Heart left ventricle (tissue), 13 donors: ENCODE data around the gene PDE7B.

Experiments used
- CTCF ChIP-seq, 12 donors: fragments of 200-600 bp; sonication (generic) in 4 of 12; IDR thresholded peaks; one replicate each; pipeline versions ENCODE4 v1.5.0 to v1.8.0; 2018 to 2022; ENCODE audit warnings: antibody characterized with exemption in 12 of 12, mild to moderate bottlenecking in 5 of 12
- POLR2A ChIP-seq, 2 donors: fragments of 450-650 bp; IDR thresholded peaks; one replicate each; pipeline ENCODE4 v1.6.1; 2017; ENCODE audit warnings: antibody characterized with exemption in 2 of 2, mild to moderate bottlenecking in 2 of 2, moderate library complexity in 2 of 2
- donor health status: ischemic (EF 13 %, LVEDD 7.1; RV severe dilation, severe dysfunction).
- donor health status: DM: no; HTN: yes; CAD: no.
- donor health status: DM: no; HTN: no; CAD: no.
- donor health status: ischemic (EF 25% LVEDD 6.9; RV normal size, moderate dysfunction).
- donor health status: ischemic (EF 25% LVEDD 5.7; RV mildly dilated, moderate dysfunction).
- donor health status: ischemic (EF 35%, LVEDD 5.7; RV mildly dilated, moderate dysfunction).
- donor health status: nonischemic (EF 11% LVEDD 7.7; RV severe dilation, severe dysfunction).
- donor health status: DM: yes; HTN: yes; CAD: no.
- donor health status: PGD.
- donor health status: ischemic (EF 29% LVEDD 5.4; RV normal size, mild dysfunction).
- donor health status: nonischemic (EF 23%, LVEDD 6.1; RV moderate dilation, normal function).

DNA sequence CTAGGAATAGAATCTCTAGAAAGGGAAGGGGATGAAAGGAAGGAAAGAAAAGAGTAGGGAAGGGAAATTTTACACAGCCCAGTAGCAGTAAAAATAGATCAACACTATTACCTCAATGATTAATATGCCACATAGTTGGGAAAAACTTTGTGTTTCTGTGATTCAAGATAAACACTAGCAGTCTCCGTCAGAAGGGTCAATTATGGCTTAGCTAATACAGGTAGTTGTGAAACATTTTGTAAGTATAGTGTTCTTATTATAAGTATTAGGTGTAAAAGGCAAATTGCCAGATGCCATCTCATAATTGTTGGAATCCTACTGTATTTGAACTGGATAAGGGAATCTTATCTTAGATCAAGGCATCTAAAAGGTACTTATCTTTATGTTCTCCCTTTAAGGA lies 232.9 kb downstream of the PDE7B start:
- TF ChIP-seq POLR2A (IDR thresholded peaks at IDR 0.05) (no peak), CTCF (IDR thresholded peaks at IDR 0.05) (no peak)
